NB4 (cell line): ENCODE data around the gene SCN9A.

Source experiments
- MAX ChIP-seq: IDR thresholded peaks from 2 replicates; pipeline ENCODE4 v1.6.1; 2011; ENCODE audit warnings: low read depth, low read length
- MYC ChIP-seq: IDR thresholded peaks from 2 replicates; pipeline ENCODE4 v1.6.1; 2011; ENCODE audit warnings: low read depth, low read length
- POLR2A ChIP-seq: IDR thresholded peaks from 2 replicates; pipeline ENCODE4 v1.6.1; 2011; ENCODE audit warnings: mild to moderate bottlenecking; ENCODE audit not compliant: insufficient read length; ENCODE audit errors: extremely low read depth
- TF ChIP-seq, protein P1 (sequence below): IDR thresholded peaks from one replicate; pipeline ENCODE4 v1.5.1; 2012; ENCODE audit warnings: low read depth, low read length

DNA sequence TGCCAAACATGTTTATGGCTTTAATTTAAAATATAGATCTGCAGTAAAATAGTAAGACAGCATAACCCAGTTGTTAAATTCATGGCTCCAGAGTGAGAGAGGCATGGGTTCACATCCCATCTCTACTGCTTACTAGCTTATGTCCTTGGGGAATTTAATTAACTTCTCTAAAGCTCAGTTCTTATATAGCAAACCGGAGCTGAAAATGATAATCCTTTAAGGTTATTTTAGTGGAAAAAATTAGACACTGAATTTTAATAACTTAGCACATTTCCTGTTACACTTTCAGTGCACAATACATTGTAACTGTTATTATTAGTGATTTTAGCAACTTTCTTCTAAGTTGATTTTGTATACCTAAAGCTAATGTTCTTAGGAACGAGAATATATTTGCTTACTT lies 14.8 kb downstream of the SCN9A start:
- TF ChIP-seq, protein P1, sequence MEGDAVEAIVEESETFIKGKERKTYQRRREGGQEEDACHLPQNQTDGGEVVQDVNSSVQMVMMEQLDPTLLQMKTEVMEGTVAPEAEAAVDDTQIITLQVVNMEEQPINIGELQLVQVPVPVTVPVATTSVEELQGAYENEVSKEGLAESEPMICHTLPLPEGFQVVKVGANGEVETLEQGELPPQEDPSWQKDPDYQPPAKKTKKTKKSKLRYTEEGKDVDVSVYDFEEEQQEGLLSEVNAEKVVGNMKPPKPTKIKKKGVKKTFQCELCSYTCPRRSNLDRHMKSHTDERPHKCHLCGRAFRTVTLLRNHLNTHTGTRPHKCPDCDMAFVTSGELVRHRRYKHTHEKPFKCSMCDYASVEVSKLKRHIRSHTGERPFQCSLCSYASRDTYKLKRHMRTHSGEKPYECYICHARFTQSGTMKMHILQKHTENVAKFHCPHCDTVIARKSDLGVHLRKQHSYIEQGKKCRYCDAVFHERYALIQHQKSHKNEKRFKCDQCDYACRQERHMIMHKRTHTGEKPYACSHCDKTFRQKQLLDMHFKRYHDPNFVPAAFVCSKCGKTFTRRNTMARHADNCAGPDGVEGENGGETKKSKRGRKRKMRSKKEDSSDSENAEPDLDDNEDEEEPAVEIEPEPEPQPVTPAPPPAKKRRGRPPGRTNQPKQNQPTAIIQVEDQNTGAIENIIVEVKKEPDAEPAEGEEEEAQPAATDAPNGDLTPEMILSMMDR = no peak
- TF ChIP-seq POLR2A (no peak), MYC (no peak), MAX (no peak)
